HEK293 (cell line): ENCODE results near the gene GRK5.

Experiments used
- CTCF ChIP-seq: fragments of 450-650 bp; formaldehyde crosslinking; IDR thresholded peaks from 2 replicates; pipeline ENCODE4 v1.5.1; 2016; ENCODE audit warnings: missing biosample characterization, missing genetic modification characterization
- ELK4 ChIP-seq: IDR thresholded peaks from 2 replicates; pipeline ENCODE4 v1.6.1; 2011; ENCODE audit warnings: mild to moderate bottlenecking, low read depth, low read length, borderline replicate concordance
- GLIS2 ChIP-seq: fragments of 450-650 bp; formaldehyde crosslinking; IDR thresholded peaks from 2 replicates; pipeline ENCODE4 v1.5.1; 2016; ENCODE audit warnings: missing biosample characterization, missing genetic modification characterization
- KLF10 ChIP-seq: fragments of 450-650 bp; IDR thresholded peaks from 2 replicates; pipeline ENCODE4 v1.5.1; 2018; ENCODE audit warnings: missing biosample characterization, mild to moderate bottlenecking, missing genetic modification characterization
- KLF17 ChIP-seq: fragments of 450-650 bp; formaldehyde crosslinking; IDR thresholded peaks from 2 replicates; pipeline ENCODE4 v1.5.1; 2016; ENCODE audit warnings: missing biosample characterization, missing genetic modification characterization
- MEIS1 ChIP-seq: sonication (generic); formaldehyde crosslinking; IDR thresholded peaks from 2 replicates; pipeline ENCODE4 v1.8.1; 2022; ENCODE audit warnings: missing genetic modification reagents, mild to moderate bottlenecking, borderline replicate concordance
- OVOL3 ChIP-seq: fragments of 450-650 bp; formaldehyde crosslinking; IDR thresholded peaks from 2 replicates; pipeline ENCODE4 v1.5.1; 2016; ENCODE audit warnings: missing biosample characterization, missing genetic modification characterization
- PBX3 ChIP-seq: sonication (generic); formaldehyde crosslinking; IDR thresholded peaks from 2 replicates; pipeline ENCODE4 v1.8.1; 2022; ENCODE audit warnings: mild to moderate bottlenecking, moderate library complexity, missing genetic modification reagents
- REST ChIP-seq: fragments of 450-650 bp; formaldehyde crosslinking; IDR thresholded peaks from 2 replicates; pipeline ENCODE4 v1.5.1; 2016; ENCODE audit warnings: missing biosample characterization, missing genetic modification characterization
- SP3 ChIP-seq: fragments of 450-650 bp; formaldehyde crosslinking; IDR thresholded peaks from 2 replicates; pipeline ENCODE4 v1.5.1; 2016; ENCODE audit warnings: missing biosample characterization, missing genetic modification characterization
- YY2 ChIP-seq: fragments of 450-650 bp; formaldehyde crosslinking; IDR thresholded peaks from 2 replicates; pipeline ENCODE4 v1.5.1; 2016; ENCODE audit warnings: missing biosample characterization, missing genetic modification characterization
- ZBTB26 ChIP-seq: fragments of 450-650 bp; formaldehyde crosslinking; optimal IDR thresholded peaks from 2 replicates; pipeline ENCODE3; 2016; ENCODE audit warnings: missing biosample characterization, mild to moderate bottlenecking, missing genetic modification characterization
- ZFP69B ChIP-seq: fragments of 450-650 bp; formaldehyde crosslinking; IDR thresholded peaks from 2 replicates; pipeline ENCODE4 v1.5.1; 2016; ENCODE audit warnings: missing biosample characterization, missing genetic modification characterization
- ZNF138 ChIP-seq: fragments of 450-650 bp; formaldehyde crosslinking; IDR thresholded peaks from 2 replicates; pipeline ENCODE4 v1.5.1; 2016; ENCODE audit warnings: missing biosample characterization, missing genetic modification characterization, borderline replicate concordance
- ZNF146 ChIP-seq: fragments of 450-650 bp; formaldehyde crosslinking; IDR thresholded peaks from 2 replicates; pipeline ENCODE4 v1.5.1; 2016; ENCODE audit warnings: missing biosample characterization, missing genetic modification characterization
- ZNF169 ChIP-seq: fragments of 450-650 bp; formaldehyde crosslinking; IDR thresholded peaks from 2 replicates; pipeline ENCODE4 v1.5.1; 2016; ENCODE audit warnings: missing biosample characterization, missing genetic modification characterization
- ZNF2 ChIP-seq: fragments of 450-650 bp; formaldehyde crosslinking; IDR thresholded peaks from 2 replicates; pipeline ENCODE4 v1.5.1; 2016; ENCODE audit warnings: missing biosample characterization, missing genetic modification characterization
- ZNF248 ChIP-seq: fragments of 450-650 bp; formaldehyde crosslinking; IDR thresholded peaks from 2 replicates; pipeline ENCODE4 v1.5.1; 2017; ENCODE audit warnings: missing biosample characterization, missing genetic modification characterization
- ZNF266 ChIP-seq: fragments of 450-650 bp; formaldehyde crosslinking; IDR thresholded peaks from 2 replicates; pipeline ENCODE4 v1.5.1; 2016; ENCODE audit warnings: missing biosample characterization, missing genetic modification characterization, low read depth
- ZNF292 ChIP-seq: fragments of 450-650 bp; formaldehyde crosslinking; IDR thresholded peaks from 2 replicates; pipeline ENCODE4 v1.5.1; 2016; ENCODE audit warnings: low read depth, missing biosample characterization, missing genetic modification characterization, borderline replicate concordance
- ZNF394 ChIP-seq: fragments of 450-650 bp; formaldehyde crosslinking; IDR thresholded peaks from 2 replicates; pipeline ENCODE4 v1.5.1; 2016; ENCODE audit warnings: missing biosample characterization, missing genetic modification characterization, mild to moderate bottlenecking, moderate library complexity, borderline replicate concordance
- ZNF404 ChIP-seq: fragments of 450-650 bp; formaldehyde crosslinking; IDR thresholded peaks from 2 replicates; pipeline ENCODE4 v1.5.1; 2017; ENCODE audit warnings: missing biosample characterization, missing genetic modification characterization
- ZNF48 ChIP-seq: fragments of 450-650 bp; formaldehyde crosslinking; IDR thresholded peaks from 2 replicates; pipeline ENCODE4 v1.5.1; 2016; ENCODE audit warnings: missing biosample characterization, missing genetic modification characterization
- ZNF521 ChIP-seq: fragments of 450-650 bp; formaldehyde crosslinking; IDR thresholded peaks from 2 replicates; pipeline ENCODE4 v1.5.1; 2017; ENCODE audit warnings: missing biosample characterization, mild to moderate bottlenecking, missing genetic modification characterization
- ZNF555 ChIP-seq: fragments of 450-650 bp; formaldehyde crosslinking; conservative IDR thresholded peaks from 2 replicates; pipeline ENCODE4 v1.5.1; 2017; ENCODE audit warnings: missing biosample characterization, mild to moderate bottlenecking, missing genetic modification characterization, inconsistent platforms
- ZNF658 ChIP-seq: fragments of 450-650 bp; formaldehyde crosslinking; IDR thresholded peaks from 2 replicates; pipeline ENCODE4; 2016; ENCODE audit warnings: missing biosample characterization, missing genetic modification characterization
- ZSCAN30 ChIP-seq: fragments of 450-650 bp; IDR thresholded peaks from 2 replicates; pipeline ENCODE4 v1.5.1; 2018; ENCODE audit warnings: missing biosample characterization, mild to moderate bottlenecking, missing genetic modification characterization, moderate library complexity

GRK5 gene

GRCh38 chr10:119165171-119166117 lies 41.9 kb upstream of the GRK5 start, which contains the start of gene SFXN4 (continued):
- TF ChIP-seq MEIS1 (CRISPR knock-in tag) (no peak), REST (no peak), ZNF555 (tag by site-specific recombination) (no peak), ZSCAN30 (tag by site-specific recombination) (peak; percentile 76), ZNF48 (tag by site-specific recombination) (no peak), YY2 (tag by site-specific recombination) (no peak), ZNF138 (0 out of 2 replicates have a peak, but pooled peaks have one; percentile 8), ZNF404 (tag by site-specific recombination) (no peak), PBX3 (0 out of 2 replicates have a peak, but pooled peaks have one; percentile 46), ZFP69B (tag by site-specific recombination) (peak; percentile 64), ELK4 (no peak), OVOL3 (tag by site-specific recombination) (no peak), ZNF248 (tag by site-specific recombination) (no peak), ZBTB26 (tag by site-specific recombination) (peak; percentile 91), ZNF2 (tag by site-specific recombination) (0 out of 2 replicates have a peak, but pooled peaks have one; percentile 26), ZNF266 (tag by site-specific recombination) (no peak), GLIS2 (tag by site-specific recombination) (peak; percentile 93), ZNF521 (tag by site-specific recombination) (no peak), KLF10 (no peak), ZNF394 (tag by site-specific recombination) (no peak), ZNF146 (no peak), ZNF292 (tag by site-specific recombination) (no peak), CTCF (tag by site-specific recombination) (peak; percentile 18; the same call in 1 of the 2 replicates), SP3 (tag by site-specific recombination) (peak; percentile 78), ZNF169 (tag by site-specific recombination) (no peak), KLF17 (tag by site-specific recombination) (peak; percentile 22), ZNF658 (tag by site-specific recombination) (no peak)
